ENCODE results near the gene CANT1. TPM values are rescaled to one million over a fixed set of nuclear protein-coding genes. Genes with fewer than 3 reads are reported as not detected.

Gene CANT1
- total and polyA plus RNA-seq, 2 of the 13 experiments (the other 11 are each of a cell fraction or from before 2014, with no cell fraction given): 34.1 to 42.1 TPM

GRCh38 chr17:79027925-79028491 is 18.4 kb upstream of the CANT1 start:
- Histone ChIP-seq H3K4me3 (replicated peaks in 1 of 3; ENCODE audit: insufficient read depth in 1 of 3, low read depth in 2 of 3, low read length in 3 of 3) (peak overlapping the region; percentile 56 to 82 (median 57); a peak in 5 of 6 replicates), H3K27ac (ENCODE audit: extremely low read length, insufficient read depth, low read length) (peak overlapping the region; percentile 95), H3K4me2 (ENCODE audit: low read depth, low read length) (peak overlapping the region; percentile 99), H3K9ac (ENCODE audit: insufficient read depth, low read depth, low read length) (peak overlapping the region; percentile 94), H2AFZ (ENCODE audit: low read length) (no peak overlapping the region), H4K20me1 (ENCODE audit: insufficient read depth, low read length) (no peaks in the 10 kb centered on the region), H3K79me2 (ENCODE audit: insufficient read depth, low read length) (peaks cover 8% of the 10 kb centered on the region), H3K36me3 (replicated peaks in 1 of 2; ENCODE audit: control insufficient read depth in 1 of 2, insufficient read depth in 2 of 2, low read length in 2 of 2) (no peaks in the 10 kb centered on the region; a peak in 1 of 5 replicates), H3K9me3 (ENCODE audit: low read length) (no peaks in the 10 kb centered on the region), H3K27me3 (ENCODE audit: control insufficient read depth in 1 of 2, insufficient read depth in 2 of 2, low read length in 2 of 2) (peaks cover 0 to 20% of the 10 kb centered on the region in 2 experiments; a peak in 2 of 5 replicates), H3K4me1 (ENCODE audit: insufficient read depth, low read length) (peaks cover 72% of the 10 kb centered on the region)
- no peak for FAIRE-seq
- DNase-seq (ENCODE audit: low spot score): no peak
- in situ Hi-C loops (cut with HindIII; ENCODE audit: extremely low pct_ligation_motif_present, low pct_unique_long_range_greater_than_20kb) (no loop called here), intact Hi-C loops (cut with micrococcal nuclease; ENCODE audit: unreplicated experiment) (loop anchor here (1.0 to 5.0 kb wide), 2 partner anchors 9 to 41 kb away; no protein-coding TSS in a partner anchor)
- 6% methylated on average over 15 of the region's 16 CpGs for WGBS (ENCODE audit: low lambda C conversion rate)
- ChIA-PET CTCF (ENCODE audit: low intra/inter-chr PET ratio, low total read pairs) (interaction anchor here (1.0 to 1.4 kb wide), 2 partner anchors 13 to 18 kb away, joined by 3 read pairs; no protein-coding TSS in a partner anchor), POLR2A (interaction anchor here (0.8 to 4.6 kb wide), 20 partner anchors 8 to 966 kb away, joined by 3 to 127 read pairs (median 10); partner anchors contain the start of genes CANT1, ENGASE and LGALS3BP)
- BruUV-seq (replicated peaks): no TSS peak
- peak; percentile 28 for ATAC-seq
- TF ChIP-seq ZFP91 (CRISPR knock-in tag; IDR thresholded peaks at IDR 0.05; ENCODE audit: borderline replicate concordance) (0 out of 2 replicates have a peak, but pooled peaks have one; percentile 41), STAT6 (CRISPR knock-in tag; IDR thresholded peaks at IDR 0.05; ENCODE audit: borderline replicate concordance) (no peak), ZFX (CRISPR knock-in tag; IDR thresholded peaks at IDR 0.05; ENCODE audit: low read depth) (no peak), CSRNP1 (CRISPR knock-in tag; IDR thresholded peaks at IDR 0.05) (no peak), RFX3 (CRISPR knock-in tag; IDR thresholded peaks at IDR 0.05) (no peak), JUNB (CRISPR knock-in tag; IDR thresholded peaks at IDR 0.05; ENCODE audit: borderline replicate concordance) (no peak), ZBTB38 (CRISPR knock-in tag; IDR thresholded peaks at IDR 0.05) (peak; percentile 56; the same call in 1 of the 2 replicates), HOXD1 (CRISPR knock-in tag; IDR thresholded peaks at IDR 0.05) (0 out of 2 replicates have a peak, but pooled peaks have one; percentile 50), MED13 (CRISPR knock-in tag; IDR thresholded peaks at IDR 0.05) (0 out of 2 replicates have a peak, but pooled peaks have one; percentile 4), ZSCAN12 (CRISPR knock-in tag; IDR thresholded peaks at IDR 0.05) (no peak), ZNF670 (CRISPR knock-in tag; IDR thresholded peaks at IDR 0.05; ENCODE audit: borderline replicate concordance) (no peak)
- TF ChIP-seq, protein P1, sequence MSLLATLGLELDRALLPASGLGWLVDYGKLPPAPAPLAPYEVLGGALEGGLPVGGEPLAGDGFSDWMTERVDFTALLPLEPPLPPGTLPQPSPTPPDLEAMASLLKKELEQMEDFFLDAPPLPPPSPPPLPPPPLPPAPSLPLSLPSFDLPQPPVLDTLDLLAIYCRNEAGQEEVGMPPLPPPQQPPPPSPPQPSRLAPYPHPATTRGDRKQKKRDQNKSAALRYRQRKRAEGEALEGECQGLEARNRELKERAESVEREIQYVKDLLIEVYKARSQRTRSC (CRISPR knock-in tag; IDR thresholded peaks at IDR 0.05; ENCODE audit: low read depth): no peak
- TF ChIP-seq, protein P2, sequence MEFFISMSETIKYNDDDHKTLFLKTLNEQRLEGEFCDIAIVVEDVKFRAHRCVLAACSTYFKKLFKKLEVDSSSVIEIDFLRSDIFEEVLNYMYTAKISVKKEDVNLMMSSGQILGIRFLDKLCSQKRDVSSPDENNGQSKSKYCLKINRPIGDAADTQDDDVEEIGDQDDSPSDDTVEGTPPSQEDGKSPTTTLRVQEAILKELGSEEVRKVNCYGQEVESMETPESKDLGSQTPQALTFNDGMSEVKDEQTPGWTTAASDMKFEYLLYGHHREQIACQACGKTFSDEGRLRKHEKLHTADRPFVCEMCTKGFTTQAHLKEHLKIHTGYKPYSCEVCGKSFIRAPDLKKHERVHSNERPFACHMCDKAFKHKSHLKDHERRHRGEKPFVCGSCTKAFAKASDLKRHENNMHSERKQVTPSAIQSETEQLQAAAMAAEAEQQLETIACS (CRISPR knock-in tag; IDR thresholded peaks at IDR 0.05): no peak
